H9 (cell line): ENCODE data around the gene PTPRR. TPM values are rescaled to one million over a fixed set of nuclear protein-coding genes. Genes with fewer than 3 reads are reported as not detected.

Experiments
- DNase-seq: peaks from one replicate; pipeline ENCODE4 v3.0.0-alpha.2; 2017
- H2AFZ ChIP-seq: one replicate; pipeline ENCODE4 v1.6.1; 2013; ENCODE audit warnings: mild to moderate bottlenecking, low read length, control low read depth, moderate library complexity
- H2AK5ac ChIP-seq: 2 replicates; pipeline ENCODE4 v1.6.1; 2013; ENCODE audit warnings: low read length, control low read depth, mixed read lengths; ENCODE audit not compliant: insufficient read length
- H2BK120ac ChIP-seq: one replicate; pipeline ENCODE4 v1.6.1; 2013; ENCODE audit warnings: low read depth, mild to moderate bottlenecking, low read length, control low read depth, inconsistent platforms; ENCODE audit not compliant: poor library complexity, severe bottlenecking
- H2BK12ac ChIP-seq: 2 replicates; pipeline ENCODE4 v1.6.1; 2013; ENCODE audit warnings: low read length, control low read depth, mixed read lengths, low read depth; ENCODE audit not compliant: insufficient read length
- H2BK15ac ChIP-seq: 2 replicates; pipeline ENCODE4 v1.6.1; 2013; ENCODE audit warnings: low read depth, low read length, control low read depth
- H2BK20ac ChIP-seq: one replicate; pipeline ENCODE4 v1.6.1; 2013; ENCODE audit warnings: low read depth, mild to moderate bottlenecking, low read length, control low read depth, inconsistent platforms; ENCODE audit not compliant: poor library complexity, severe bottlenecking
- H2BK5ac ChIP-seq: 2 replicates; pipeline ENCODE4 v1.6.1; 2013; ENCODE audit warnings: low read length, control low read depth, mixed read lengths; ENCODE audit not compliant: insufficient read length
- H3K14ac ChIP-seq: 2 replicates; pipeline ENCODE4 v1.6.1; 2013; ENCODE audit warnings: low read length, control low read depth; ENCODE audit not compliant: insufficient read depth
- H3K18ac ChIP-seq: 2 replicates; pipeline ENCODE4 v1.6.1; 2013; ENCODE audit warnings: low read depth, mild to moderate bottlenecking, mixed read lengths, low read length, control low read depth; ENCODE audit not compliant: insufficient read length
- H3K23ac ChIP-seq: 2 replicates; pipeline ENCODE4 v1.6.1; 2013; ENCODE audit warnings: low read length, control low read depth, mixed read lengths, low read depth; ENCODE audit not compliant: insufficient read length
- H3K23me2 ChIP-seq: 2 replicates; pipeline ENCODE4 v1.6.1; 2013; ENCODE audit warnings: low read depth, mild to moderate bottlenecking, mixed read lengths, low read length, control low read depth; ENCODE audit not compliant: insufficient read length, poor library complexity, severe bottlenecking
- H3K27ac ChIP-seq: 2 replicates; pipeline ENCODE4 v1.5.1; 2013; ENCODE audit warnings: low read length, control low read depth, mixed read lengths, low read depth; ENCODE audit not compliant: insufficient read length
- H3K27me3 ChIP-seq: 2 replicates; pipeline ENCODE4 v1.6.1; 2013; ENCODE audit warnings: low read length, control low read depth, inconsistent platforms; ENCODE audit not compliant: insufficient read depth
- H3K4ac ChIP-seq: 2 replicates; pipeline ENCODE4 v1.6.1; 2013; ENCODE audit warnings: low read depth, mild to moderate bottlenecking, control low read depth, inconsistent platforms, low read length, moderate library complexity
- H3K4me1 ChIP-seq: 2 replicates; pipeline ENCODE4 v1.6.1; 2013; ENCODE audit warnings: low read length, control low read depth, inconsistent platforms; ENCODE audit not compliant: insufficient read depth
- H3K4me2 ChIP-seq: 2 replicates; pipeline ENCODE4 v1.6.1; 2013; ENCODE audit warnings: low read length, control low read depth, mixed read lengths; ENCODE audit not compliant: insufficient read length, insufficient read depth
- H3K56ac ChIP-seq: 2 replicates; pipeline ENCODE4 v1.6.1; 2013; ENCODE audit warnings: low read depth, mild to moderate bottlenecking, mixed read lengths, low read length, control low read depth; ENCODE audit not compliant: insufficient read length
- H3K79me1 ChIP-seq: 2 replicates; pipeline ENCODE4 v1.6.1; 2013; ENCODE audit warnings: low read depth, mild to moderate bottlenecking, moderate library complexity, low read length, control low read depth, inconsistent platforms; ENCODE audit not compliant: insufficient read depth, poor library complexity, severe bottlenecking
- H3K79me2 ChIP-seq: 2 replicates; pipeline ENCODE4 v1.6.1; 2013; ENCODE audit warnings: low read length, control low read depth, inconsistent platforms; ENCODE audit not compliant: insufficient read depth
- H3K9ac ChIP-seq: 2 replicates; pipeline ENCODE4 v1.6.1; 2013; ENCODE audit warnings: low read length, control low read depth, mixed read lengths; ENCODE audit not compliant: insufficient read length; ENCODE audit errors: extremely low read depth
- H3K9me3 ChIP-seq: one replicate; pipeline ENCODE4 v1.6.1; 2013; ENCODE audit warnings: low read depth, low read length, inconsistent platforms; ENCODE audit not compliant: control insufficient read depth
- H3T11ph ChIP-seq: one replicate; pipeline ENCODE4 v1.6.1; 2013; ENCODE audit warnings: mild to moderate bottlenecking, low read length, control low read depth, inconsistent platforms
- H4K20me1 ChIP-seq: one replicate; pipeline ENCODE4 v1.6.1; 2013; ENCODE audit not compliant: control insufficient read depth, insufficient read length, insufficient read depth
- H4K5ac ChIP-seq: 2 replicates; pipeline ENCODE4 v1.6.1; 2013; ENCODE audit warnings: low read depth, mild to moderate bottlenecking, mixed read lengths, low read length, control low read depth; ENCODE audit not compliant: insufficient read length
- H4K8ac ChIP-seq: replicated peaks from 2 replicates; pipeline ENCODE4 v1.6.1; 2013; ENCODE audit warnings: low read length, control low read depth, mixed read lengths, low read depth; ENCODE audit not compliant: insufficient read length
- H4K91ac ChIP-seq: 2 replicates; pipeline ENCODE4 v1.6.1; 2013; ENCODE audit warnings: low read depth, mild to moderate bottlenecking, moderate library complexity, mixed read lengths, low read length, control low read depth; ENCODE audit not compliant: insufficient read length
- H3K27ac Mint-ChIP-seq, 3 experiments: 2 replicates in 2 of 3; 3 replicates in 1 of 3; pipeline ENCODE4 v1.8.0; 2020 to 2021; ENCODE audit warnings: mixed read lengths in 3 of 3, mild to moderate bottlenecking in 1 of 3, moderate library complexity in 1 of 3
- H3K27me3 Mint-ChIP-seq: 2 replicates; pipeline ENCODE4 v1.8.0; 2021; ENCODE audit warnings: low read depth, mild to moderate bottlenecking, moderate library complexity, mixed read lengths
- H3K36me3 Mint-ChIP-seq, 3 experiments: 2 replicates in 2 of 3; 3 replicates in 1 of 3; pipeline ENCODE4 v1.8.0; 2020 to 2021; ENCODE audit warnings: low read depth in 3 of 3, mixed read lengths in 3 of 3; ENCODE audit not compliant: insufficient read depth in 1 of 3
- H3K4me1 Mint-ChIP-seq, 2 experiments: 2 replicates each; pipeline ENCODE4 v1.8.0; 2020; ENCODE audit warnings: mixed read lengths in 2 of 2
- H3K4me3 Mint-ChIP-seq, 2 experiments: 2 replicates in 1 of 2; 3 replicates in 1 of 2; pipeline ENCODE4 v1.8.0; 2020 to 2021; ENCODE audit warnings: mild to moderate bottlenecking in 2 of 2, mixed read lengths in 2 of 2, moderate library complexity in 1 of 2
- H3K9me3 Mint-ChIP-seq, 2 experiments: 2 replicates in 1 of 2; 3 replicates in 1 of 2; pipeline ENCODE4 v1.8.0; 2020; ENCODE audit warnings: mild to moderate bottlenecking in 2 of 2, mixed read lengths in 2 of 2, moderate library complexity in 1 of 2
- WGBS: extraction: QIAGEN DNeasy Blood & Tissue Kit; methylation state at CpG from one replicate; pipeline ENCODE4 v1.1.7; 2013; ENCODE audit warnings: missing lambda C conversion rate, low lambda C conversion rate, mixed read lengths; ENCODE audit not compliant: insufficient read length; ENCODE audit errors: extremely low coverage; 5-methylcytosine and 5-hydroxymethylcytosine counted together
- total RNA-seq: library from RNA; stranded (reverse); gene quantifications from 2 replicates; pipeline ENCODE4 v1.2.1, GENCODE V29; 2021
- TF ChIP-seq, protein P1 (sequence below): fragments of 200-600 bp; sonication (generic); conservative IDR thresholded peaks from 3 replicates; pipeline ENCODE4 v1.8.0; 2021; ENCODE audit warnings: antibody characterized with exemption, mild to moderate bottlenecking

PTPRR gene
- total RNA-seq, 1 experiment from 2014 or later = 0.22 TPM

DNA sequence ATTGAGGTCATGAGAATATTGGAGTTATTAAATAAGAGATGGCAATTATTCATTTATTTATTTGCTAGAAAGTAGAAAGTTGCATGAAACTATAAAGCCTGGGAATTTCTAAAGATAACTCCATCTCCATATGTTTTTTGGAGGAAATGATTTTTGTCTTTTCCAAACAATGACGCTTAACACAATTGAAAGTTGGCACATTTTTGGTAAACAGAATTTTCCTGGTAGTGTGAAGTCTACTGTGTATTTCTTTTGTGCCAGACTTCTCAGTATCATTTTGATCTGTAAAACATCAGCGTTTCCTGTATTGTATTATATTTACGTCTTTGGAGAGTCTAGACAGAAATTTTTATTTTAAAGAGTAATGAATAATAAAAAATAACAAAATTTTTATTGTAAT is 249.6 kb downstream of the PTPRR start:
- Histone ChIP-seq H2BK15ac (no peak overlapping the region), H3K23ac (no peak overlapping the region), H3K79me2 (no peaks in the 10 kb centered on the region), H4K91ac (no peak overlapping the region), H3K27ac (no peak overlapping the region), H3K56ac (no peak overlapping the region), H3K14ac (no peak overlapping the region), H4K5ac (no peak overlapping the region), H3K18ac (no peak overlapping the region), H2BK5ac (no peak overlapping the region), H2BK12ac (no peak overlapping the region), H4K20me1 (no peaks in the 10 kb centered on the region), H2BK120ac (no peak overlapping the region), H2AFZ (no peak overlapping the region), H2AK5ac (no peak overlapping the region), H4K8ac (no peak overlapping the region), H3K23me2 (no peaks in the 10 kb centered on the region), H2BK20ac (no peak overlapping the region), H3K9ac (no peak overlapping the region), H3K4me1 (no peaks in the 10 kb centered on the region), H3K27me3 (no peaks in the 10 kb centered on the region), H3T11ph (no peak overlapping the region), H3K4me2 (no peak overlapping the region), H3K4ac (no peak overlapping the region), H3K79me1 (no peaks in the 10 kb centered on the region), H3K9me3 (no peaks in the 10 kb centered on the region)
- H3K4me1 Mint-ChIP-seq = no peaks in the 10 kb centered on the region
- H3K36me3 Mint-ChIP-seq = no peaks in the 10 kb centered on the region
- no peak overlapping the region for H3K27ac Mint-ChIP-seq
- TF ChIP-seq, protein P1, sequence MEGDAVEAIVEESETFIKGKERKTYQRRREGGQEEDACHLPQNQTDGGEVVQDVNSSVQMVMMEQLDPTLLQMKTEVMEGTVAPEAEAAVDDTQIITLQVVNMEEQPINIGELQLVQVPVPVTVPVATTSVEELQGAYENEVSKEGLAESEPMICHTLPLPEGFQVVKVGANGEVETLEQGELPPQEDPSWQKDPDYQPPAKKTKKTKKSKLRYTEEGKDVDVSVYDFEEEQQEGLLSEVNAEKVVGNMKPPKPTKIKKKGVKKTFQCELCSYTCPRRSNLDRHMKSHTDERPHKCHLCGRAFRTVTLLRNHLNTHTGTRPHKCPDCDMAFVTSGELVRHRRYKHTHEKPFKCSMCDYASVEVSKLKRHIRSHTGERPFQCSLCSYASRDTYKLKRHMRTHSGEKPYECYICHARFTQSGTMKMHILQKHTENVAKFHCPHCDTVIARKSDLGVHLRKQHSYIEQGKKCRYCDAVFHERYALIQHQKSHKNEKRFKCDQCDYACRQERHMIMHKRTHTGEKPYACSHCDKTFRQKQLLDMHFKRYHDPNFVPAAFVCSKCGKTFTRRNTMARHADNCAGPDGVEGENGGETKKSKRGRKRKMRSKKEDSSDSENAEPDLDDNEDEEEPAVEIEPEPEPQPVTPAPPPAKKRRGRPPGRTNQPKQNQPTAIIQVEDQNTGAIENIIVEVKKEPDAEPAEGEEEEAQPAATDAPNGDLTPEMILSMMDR = no peak
- no peak for DNase-seq
- peaks cover 0 to 1% of the 10 kb centered on the region in 2 experiments; a peak in 1 of 5 replicates for H3K9me3 Mint-ChIP-seq
- H3K27me3 Mint-ChIP-seq = no peaks in the 10 kb centered on the region
- no CpG with 5 or more reads among the region's 3 CpGs for WGBS
- no peak overlapping the region for H3K4me3 Mint-ChIP-seq
